ENCODE results near the gene SRPK2.
"Not testable (repeated sequence)": the region's sequence is repeated elsewhere in the genome, so short reads cannot be mapped to it uniquely, and the experiment has no call there.

Gene SRPK2

GRCh38 chr7:105364684-105365083, 24.0 kb downstream of the SRPK2 start:
- TF ChIP-seq MYC (IDR thresholded peaks at IDR 0.05; ENCODE audit: low read depth, low read length) (no peak), MAX (IDR thresholded peaks at IDR 0.05; ENCODE audit: low read depth, low read length) (no peak), POLR2A (IDR thresholded peaks at IDR 0.05; ENCODE audit: extremely low read depth, insufficient read length) (no peak)
- TF ChIP-seq, protein P1, sequence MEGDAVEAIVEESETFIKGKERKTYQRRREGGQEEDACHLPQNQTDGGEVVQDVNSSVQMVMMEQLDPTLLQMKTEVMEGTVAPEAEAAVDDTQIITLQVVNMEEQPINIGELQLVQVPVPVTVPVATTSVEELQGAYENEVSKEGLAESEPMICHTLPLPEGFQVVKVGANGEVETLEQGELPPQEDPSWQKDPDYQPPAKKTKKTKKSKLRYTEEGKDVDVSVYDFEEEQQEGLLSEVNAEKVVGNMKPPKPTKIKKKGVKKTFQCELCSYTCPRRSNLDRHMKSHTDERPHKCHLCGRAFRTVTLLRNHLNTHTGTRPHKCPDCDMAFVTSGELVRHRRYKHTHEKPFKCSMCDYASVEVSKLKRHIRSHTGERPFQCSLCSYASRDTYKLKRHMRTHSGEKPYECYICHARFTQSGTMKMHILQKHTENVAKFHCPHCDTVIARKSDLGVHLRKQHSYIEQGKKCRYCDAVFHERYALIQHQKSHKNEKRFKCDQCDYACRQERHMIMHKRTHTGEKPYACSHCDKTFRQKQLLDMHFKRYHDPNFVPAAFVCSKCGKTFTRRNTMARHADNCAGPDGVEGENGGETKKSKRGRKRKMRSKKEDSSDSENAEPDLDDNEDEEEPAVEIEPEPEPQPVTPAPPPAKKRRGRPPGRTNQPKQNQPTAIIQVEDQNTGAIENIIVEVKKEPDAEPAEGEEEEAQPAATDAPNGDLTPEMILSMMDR (IDR thresholded peaks at IDR 0.05; ENCODE audit: low read depth, low read length), result no peak
- H3K4me3 ChIP-seq (ENCODE audit: low read depth, low read length), result no peak overlapping the region
- no peak for DNase-seq (ENCODE audit: low read depth)

DNA sequence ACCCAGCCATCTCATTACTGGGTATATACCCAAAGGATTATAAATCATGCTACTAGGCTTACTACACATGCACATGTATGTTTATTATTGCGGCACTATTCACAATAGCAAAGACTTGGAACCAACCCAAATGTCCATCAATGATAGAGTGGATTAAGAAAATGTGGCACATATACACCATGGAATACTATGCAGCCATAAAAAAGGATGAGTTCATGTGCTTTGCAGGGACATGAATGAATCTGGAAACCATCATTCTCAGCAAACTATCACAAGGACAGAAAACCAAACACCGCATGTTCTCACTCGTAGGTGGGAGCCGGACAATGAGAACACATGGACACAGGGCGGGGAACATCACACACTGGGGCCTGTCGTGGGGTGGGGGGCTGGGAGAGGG, 25.1 kb downstream of the SRPK2 start:
- DNase-seq (ENCODE audit: low read depth); H3K4me3 ChIP-seq (ENCODE audit: low read depth, low read length): not testable (repeated sequence)

DNA sequence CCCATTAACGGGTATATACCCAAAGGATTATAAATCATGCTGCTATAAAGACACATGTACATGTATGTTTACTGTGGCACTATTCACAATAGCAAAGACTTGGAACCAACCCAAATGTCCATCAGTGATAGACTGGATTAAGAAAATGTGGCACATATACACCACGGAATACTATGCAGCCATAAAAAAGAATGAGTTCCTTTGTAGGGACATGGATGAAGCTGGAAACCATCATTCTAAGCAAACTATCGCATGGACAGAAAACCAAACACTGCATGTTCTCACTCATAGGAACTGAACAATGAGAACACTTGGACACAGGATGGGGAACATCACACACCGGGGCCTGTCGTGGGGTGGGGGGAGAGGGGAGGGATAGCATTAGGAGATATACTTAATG, 26.0 kb downstream of the SRPK2 start:
- H3K4me3 ChIP-seq (ENCODE audit: low read depth, low read length); DNase-seq (ENCODE audit: low read depth): not testable (repeated sequence)

DNA sequence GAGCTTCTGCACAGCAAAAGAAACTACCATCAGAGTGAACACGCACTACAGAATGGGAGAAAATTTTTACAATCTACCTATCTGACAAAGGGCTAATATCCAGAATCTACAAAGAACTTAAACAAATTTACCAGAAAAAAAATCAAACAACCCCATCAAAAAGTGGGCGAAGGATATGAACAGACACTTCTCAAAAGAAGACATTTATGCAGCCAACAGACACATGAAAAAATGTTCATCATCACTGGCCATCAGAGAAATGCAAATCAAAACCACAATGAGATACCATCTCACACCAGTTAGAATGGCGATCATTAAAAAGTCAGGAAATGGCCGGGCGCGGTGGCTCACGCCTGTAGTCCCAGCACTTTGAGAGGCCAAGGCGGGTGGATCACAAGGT, 26.7 kb downstream of the SRPK2 start:
- not testable (repeated sequence) for DNase-seq (ENCODE audit: low read depth)

DNA sequence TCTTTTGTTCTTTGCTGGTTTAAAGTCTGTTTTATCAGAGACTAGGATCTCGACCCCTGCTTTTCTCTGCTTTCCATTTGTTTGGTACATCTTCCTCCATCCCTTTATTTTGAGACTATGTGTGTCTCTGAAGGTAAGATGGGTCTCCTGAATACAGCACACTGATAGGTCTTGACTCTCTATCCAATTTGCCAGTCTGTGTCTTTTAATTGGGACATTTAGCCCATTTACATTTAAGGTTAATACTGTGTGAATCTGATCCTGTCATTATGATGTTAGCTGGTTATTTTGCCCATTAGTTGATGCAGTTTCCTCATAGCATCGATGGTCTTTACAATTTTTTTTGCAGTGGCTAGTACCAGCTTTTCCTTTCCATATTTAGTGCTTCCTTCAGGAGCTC, 28.6 kb downstream of the SRPK2 start:
- not testable (repeated sequence) for DNase-seq (ENCODE audit: low read depth)

More for the DNA sequence above, 26.7 kb downstream of the SRPK2 start:
- H3K4me3 ChIP-seq (ENCODE audit: low read depth, low read length), result not testable (repeated sequence)

DNA sequence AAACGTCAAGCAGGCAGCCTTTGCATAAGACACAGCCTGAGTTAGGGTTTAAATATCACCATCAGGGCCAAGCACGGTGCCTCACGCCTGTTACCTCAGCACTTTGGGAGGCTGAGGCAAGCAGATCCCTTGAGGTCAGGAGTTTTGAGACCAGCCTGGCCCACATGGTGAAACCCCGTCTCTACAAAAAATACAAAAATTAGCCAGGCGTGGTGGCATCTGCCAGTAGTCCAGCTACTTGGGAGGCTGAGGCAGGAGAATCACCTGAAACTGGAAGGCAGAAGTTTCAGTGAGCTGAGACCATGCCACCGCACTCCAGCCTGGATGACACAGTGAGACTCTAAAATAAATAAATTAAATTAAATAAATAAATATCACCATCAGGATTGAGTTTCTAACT, 33.0 kb downstream of the SRPK2 start:
- TF ChIP-seq POLR2A (IDR thresholded peaks at IDR 0.05; ENCODE audit: extremely low read depth, insufficient read length), result no peak
- TF ChIP-seq MYC (IDR thresholded peaks at IDR 0.05; ENCODE audit: low read depth, low read length), result no peak
- no peak for TF ChIP-seq MAX (IDR thresholded peaks at IDR 0.05; ENCODE audit: low read depth, low read length)
- TF ChIP-seq, protein P1 (IDR thresholded peaks at IDR 0.05; ENCODE audit: low read depth, low read length), result no peak
- no peak overlapping the region for H3K4me3 ChIP-seq (ENCODE audit: low read depth, low read length)
- no peak for DNase-seq (ENCODE audit: low read depth)

More for the DNA sequence above, 28.6 kb downstream of the SRPK2 start:
- H3K4me3 ChIP-seq (ENCODE audit: low read depth, low read length), result not testable (repeated sequence)

GRCh38 chr7:105354383-105354782, 34.3 kb downstream of the SRPK2 start:
- H3K4me3 ChIP-seq (ENCODE audit: low read depth, low read length), result no peak overlapping the region
- DNase-seq (ENCODE audit: low read depth), result no peak
- TF ChIP-seq MAX (IDR thresholded peaks at IDR 0.05; ENCODE audit: low read depth, low read length), result no peak
- TF ChIP-seq, protein P1 (IDR thresholded peaks at IDR 0.05; ENCODE audit: low read depth, low read length), result no peak
- TF ChIP-seq MYC (IDR thresholded peaks at IDR 0.05; ENCODE audit: low read depth, low read length), result no peak
- no peak for TF ChIP-seq POLR2A (IDR thresholded peaks at IDR 0.05; ENCODE audit: extremely low read depth, insufficient read length)

DNA sequence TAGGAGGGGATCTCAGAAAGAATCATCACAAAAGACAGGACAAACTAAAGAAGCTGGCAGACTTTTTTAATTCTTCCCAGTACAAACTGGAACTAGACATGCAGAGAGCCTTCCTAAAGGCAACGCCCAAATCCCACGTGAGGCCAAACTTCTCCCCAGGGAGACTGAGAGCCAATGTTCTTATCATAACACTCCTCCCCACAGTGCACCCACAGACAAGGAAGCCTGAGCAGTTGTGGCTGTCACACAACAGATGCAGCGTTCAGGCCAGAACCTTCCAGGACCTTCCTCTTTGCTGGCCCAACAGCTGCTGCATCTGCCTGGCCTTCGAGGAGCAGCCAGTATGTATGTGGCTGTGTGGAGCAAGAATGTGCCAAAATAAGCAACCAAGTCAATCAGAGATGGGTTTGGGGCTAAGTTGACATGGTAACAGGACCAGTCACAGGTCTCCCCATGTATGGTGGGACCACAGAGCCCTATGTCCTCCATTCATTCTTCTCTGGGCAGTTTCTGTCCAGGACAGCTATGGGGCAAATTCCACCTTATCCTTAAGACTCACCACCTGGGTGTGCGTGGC, 34.9 kb downstream of the SRPK2 start:
- TF ChIP-seq POLR2A (IDR thresholded peaks at IDR 0.05; ENCODE audit: extremely low read depth, insufficient read length) (no peak), MYC (IDR thresholded peaks at IDR 0.05; ENCODE audit: low read depth, low read length) (no peak), MAX (IDR thresholded peaks at IDR 0.05; ENCODE audit: low read depth, low read length) (no peak)
- TF ChIP-seq, protein P1 (IDR thresholded peaks at IDR 0.05; ENCODE audit: low read depth, low read length), result no peak
- peak; percentile 93 for DNase-seq (ENCODE audit: low read depth)

More for the DNA sequence above, 34.9 kb downstream of the SRPK2 start:
- no peak overlapping the region for H3K4me3 ChIP-seq (ENCODE audit: low read depth, low read length)

All from NB4 (cell line).